Measurements from ENCODE around the gene MPZL1.

- TF ChIP-seq, protein P1, sequence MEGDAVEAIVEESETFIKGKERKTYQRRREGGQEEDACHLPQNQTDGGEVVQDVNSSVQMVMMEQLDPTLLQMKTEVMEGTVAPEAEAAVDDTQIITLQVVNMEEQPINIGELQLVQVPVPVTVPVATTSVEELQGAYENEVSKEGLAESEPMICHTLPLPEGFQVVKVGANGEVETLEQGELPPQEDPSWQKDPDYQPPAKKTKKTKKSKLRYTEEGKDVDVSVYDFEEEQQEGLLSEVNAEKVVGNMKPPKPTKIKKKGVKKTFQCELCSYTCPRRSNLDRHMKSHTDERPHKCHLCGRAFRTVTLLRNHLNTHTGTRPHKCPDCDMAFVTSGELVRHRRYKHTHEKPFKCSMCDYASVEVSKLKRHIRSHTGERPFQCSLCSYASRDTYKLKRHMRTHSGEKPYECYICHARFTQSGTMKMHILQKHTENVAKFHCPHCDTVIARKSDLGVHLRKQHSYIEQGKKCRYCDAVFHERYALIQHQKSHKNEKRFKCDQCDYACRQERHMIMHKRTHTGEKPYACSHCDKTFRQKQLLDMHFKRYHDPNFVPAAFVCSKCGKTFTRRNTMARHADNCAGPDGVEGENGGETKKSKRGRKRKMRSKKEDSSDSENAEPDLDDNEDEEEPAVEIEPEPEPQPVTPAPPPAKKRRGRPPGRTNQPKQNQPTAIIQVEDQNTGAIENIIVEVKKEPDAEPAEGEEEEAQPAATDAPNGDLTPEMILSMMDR (IDR thresholded peaks at IDR 0.05 in 4 of 5, conservative IDR thresholded peaks at IDR 0.05 in 1 of 5) = no peak
- TF ChIP-seq POLR2A (IDR thresholded peaks at IDR 0.05) = no peak
Observed at GRCh38 chr1:167747988-167748387, 26.2 kb downstream of the MPZL1 start.

All from gastrocnemius medialis (tissue), 4 donors.